WTC11 (cell line): ENCODE results near the gene BCAS2.

Experiments
- GABPB1 ChIP-seq: sonication (generic); formaldehyde crosslinking; IDR thresholded peaks from 2 replicates; pipeline ENCODE4 v1.8.1; 2023; ENCODE audit warnings: mild to moderate bottlenecking, missing genetic modification reagents
- GTF2I ChIP-seq: fragments of 250-450 bp; sonication (Bioruptor Pico); conservative IDR thresholded peaks from 2 replicates; pipeline ENCODE4 v1.4.0; 2021; ENCODE audit warnings: mild to moderate bottlenecking
- IRF2 ChIP-seq: sonication (generic); formaldehyde crosslinking; IDR thresholded peaks from 2 replicates; pipeline ENCODE4 v1.8.0; 2022; ENCODE audit warnings: low read depth, missing genetic modification reagents, borderline replicate concordance
- JUN ChIP-seq: sonication (generic); formaldehyde crosslinking; IDR thresholded peaks from 2 replicates; pipeline ENCODE4 v1.8.0; 2023; ENCODE audit warnings: mild to moderate bottlenecking, missing genetic modification reagents
- TEAD1 ChIP-seq: sonication (generic); formaldehyde crosslinking; IDR thresholded peaks from 2 replicates; pipeline ENCODE4 v1.8.0; 2022; ENCODE audit warnings: mild to moderate bottlenecking, missing genetic modification reagents
- TEAD4 ChIP-seq: sonication (generic); formaldehyde crosslinking; IDR thresholded peaks from 2 replicates; pipeline ENCODE4 v1.8.0; 2022; ENCODE audit warnings: mild to moderate bottlenecking, missing genetic modification reagents
- ZNF317 ChIP-seq: sonication (generic); formaldehyde crosslinking; IDR thresholded peaks from 2 replicates; pipeline ENCODE4 v1.8.1; 2023; ENCODE audit warnings: low read depth, mild to moderate bottlenecking, moderate library complexity, missing genetic modification reagents, borderline replicate concordance
- ZNF671 ChIP-seq: fragments of 250-450 bp; sonication (Bioruptor Pico); IDR thresholded peaks from 2 replicates; pipeline ENCODE4 v1.8.0; 2021; ENCODE audit warnings: mild to moderate bottlenecking
- TF ChIP-seq, protein P1 (sequence below): fragments of 200-600 bp; IDR thresholded peaks from 2 replicates; pipeline ENCODE4 v1.8.0; 2022; ENCODE audit warnings: antibody characterized with exemption
- TF ChIP-seq, protein P2 (sequence below): sonication (generic); formaldehyde crosslinking; IDR thresholded peaks from 2 replicates; pipeline ENCODE4 v1.8.1; 2022; ENCODE audit warnings: mild to moderate bottlenecking, moderate library complexity, missing genetic modification reagents
- TF ChIP-seq, protein P3 (sequence below): fragments of 250-450 bp; sonication (Bioruptor Pico); IDR thresholded peaks from 2 replicates; pipeline ENCODE4 v1.9.0; 2021; ENCODE audit warnings: mild to moderate bottlenecking, borderline replicate concordance
- TF ChIP-seq, protein P4 (sequence below): sonication (generic); formaldehyde crosslinking; IDR thresholded peaks from 2 replicates; pipeline ENCODE4 v1.8.0; 2022; ENCODE audit warnings: mild to moderate bottlenecking, missing genetic modification reagents
- TF ChIP-seq, protein P5 (sequence below): sonication (generic); formaldehyde crosslinking; conservative IDR thresholded peaks from 2 replicates; pipeline ENCODE4 v1.8.1; 2022; ENCODE audit warnings: mild to moderate bottlenecking, missing genetic modification reagents
- TF ChIP-seq, protein P6 (sequence below): sonication (generic); formaldehyde crosslinking; IDR thresholded peaks from 2 replicates; pipeline ENCODE4 v1.8.0; 2022; ENCODE audit warnings: mild to moderate bottlenecking, missing genetic modification reagents

DNA sequence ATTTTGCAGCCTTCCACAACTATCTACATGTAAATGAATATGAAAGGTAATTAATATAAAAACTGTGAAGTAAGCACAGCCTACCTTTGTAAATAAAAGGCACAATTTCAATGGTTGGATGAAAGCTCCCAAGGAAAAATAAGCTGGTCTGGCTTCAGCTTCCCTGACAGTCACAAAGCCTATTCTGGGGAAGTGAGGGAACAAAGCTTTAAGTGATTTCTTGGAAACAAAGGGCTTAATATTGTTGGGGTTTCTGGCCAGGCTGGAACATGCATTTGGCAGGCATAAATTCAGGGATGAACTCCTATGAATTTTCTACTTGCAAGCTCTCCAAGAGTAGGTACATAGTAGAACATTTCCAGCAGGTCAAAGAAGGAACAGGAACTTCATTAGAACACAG lies 17.3 kb downstream of the BCAS2 start:
- TF ChIP-seq, protein P1, sequence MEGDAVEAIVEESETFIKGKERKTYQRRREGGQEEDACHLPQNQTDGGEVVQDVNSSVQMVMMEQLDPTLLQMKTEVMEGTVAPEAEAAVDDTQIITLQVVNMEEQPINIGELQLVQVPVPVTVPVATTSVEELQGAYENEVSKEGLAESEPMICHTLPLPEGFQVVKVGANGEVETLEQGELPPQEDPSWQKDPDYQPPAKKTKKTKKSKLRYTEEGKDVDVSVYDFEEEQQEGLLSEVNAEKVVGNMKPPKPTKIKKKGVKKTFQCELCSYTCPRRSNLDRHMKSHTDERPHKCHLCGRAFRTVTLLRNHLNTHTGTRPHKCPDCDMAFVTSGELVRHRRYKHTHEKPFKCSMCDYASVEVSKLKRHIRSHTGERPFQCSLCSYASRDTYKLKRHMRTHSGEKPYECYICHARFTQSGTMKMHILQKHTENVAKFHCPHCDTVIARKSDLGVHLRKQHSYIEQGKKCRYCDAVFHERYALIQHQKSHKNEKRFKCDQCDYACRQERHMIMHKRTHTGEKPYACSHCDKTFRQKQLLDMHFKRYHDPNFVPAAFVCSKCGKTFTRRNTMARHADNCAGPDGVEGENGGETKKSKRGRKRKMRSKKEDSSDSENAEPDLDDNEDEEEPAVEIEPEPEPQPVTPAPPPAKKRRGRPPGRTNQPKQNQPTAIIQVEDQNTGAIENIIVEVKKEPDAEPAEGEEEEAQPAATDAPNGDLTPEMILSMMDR: no peak
- TF ChIP-seq TEAD1 (CRISPR knock-in tag): no peak
- TF ChIP-seq ZNF317 (CRISPR knock-in tag): no peak
- no peak for TF ChIP-seq JUN (CRISPR knock-in tag)
- TF ChIP-seq, protein P2, sequence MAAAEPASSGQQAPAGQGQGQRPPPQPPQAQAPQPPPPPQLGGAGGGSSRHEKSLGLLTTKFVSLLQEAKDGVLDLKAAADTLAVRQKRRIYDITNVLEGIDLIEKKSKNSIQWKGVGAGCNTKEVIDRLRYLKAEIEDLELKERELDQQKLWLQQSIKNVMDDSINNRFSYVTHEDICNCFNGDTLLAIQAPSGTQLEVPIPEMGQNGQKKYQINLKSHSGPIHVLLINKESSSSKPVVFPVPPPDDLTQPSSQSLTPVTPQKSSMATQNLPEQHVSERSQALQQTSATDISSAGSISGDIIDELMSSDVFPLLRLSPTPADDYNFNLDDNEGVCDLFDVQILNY (CRISPR knock-in tag): no peak
- TF ChIP-seq, protein P3, sequence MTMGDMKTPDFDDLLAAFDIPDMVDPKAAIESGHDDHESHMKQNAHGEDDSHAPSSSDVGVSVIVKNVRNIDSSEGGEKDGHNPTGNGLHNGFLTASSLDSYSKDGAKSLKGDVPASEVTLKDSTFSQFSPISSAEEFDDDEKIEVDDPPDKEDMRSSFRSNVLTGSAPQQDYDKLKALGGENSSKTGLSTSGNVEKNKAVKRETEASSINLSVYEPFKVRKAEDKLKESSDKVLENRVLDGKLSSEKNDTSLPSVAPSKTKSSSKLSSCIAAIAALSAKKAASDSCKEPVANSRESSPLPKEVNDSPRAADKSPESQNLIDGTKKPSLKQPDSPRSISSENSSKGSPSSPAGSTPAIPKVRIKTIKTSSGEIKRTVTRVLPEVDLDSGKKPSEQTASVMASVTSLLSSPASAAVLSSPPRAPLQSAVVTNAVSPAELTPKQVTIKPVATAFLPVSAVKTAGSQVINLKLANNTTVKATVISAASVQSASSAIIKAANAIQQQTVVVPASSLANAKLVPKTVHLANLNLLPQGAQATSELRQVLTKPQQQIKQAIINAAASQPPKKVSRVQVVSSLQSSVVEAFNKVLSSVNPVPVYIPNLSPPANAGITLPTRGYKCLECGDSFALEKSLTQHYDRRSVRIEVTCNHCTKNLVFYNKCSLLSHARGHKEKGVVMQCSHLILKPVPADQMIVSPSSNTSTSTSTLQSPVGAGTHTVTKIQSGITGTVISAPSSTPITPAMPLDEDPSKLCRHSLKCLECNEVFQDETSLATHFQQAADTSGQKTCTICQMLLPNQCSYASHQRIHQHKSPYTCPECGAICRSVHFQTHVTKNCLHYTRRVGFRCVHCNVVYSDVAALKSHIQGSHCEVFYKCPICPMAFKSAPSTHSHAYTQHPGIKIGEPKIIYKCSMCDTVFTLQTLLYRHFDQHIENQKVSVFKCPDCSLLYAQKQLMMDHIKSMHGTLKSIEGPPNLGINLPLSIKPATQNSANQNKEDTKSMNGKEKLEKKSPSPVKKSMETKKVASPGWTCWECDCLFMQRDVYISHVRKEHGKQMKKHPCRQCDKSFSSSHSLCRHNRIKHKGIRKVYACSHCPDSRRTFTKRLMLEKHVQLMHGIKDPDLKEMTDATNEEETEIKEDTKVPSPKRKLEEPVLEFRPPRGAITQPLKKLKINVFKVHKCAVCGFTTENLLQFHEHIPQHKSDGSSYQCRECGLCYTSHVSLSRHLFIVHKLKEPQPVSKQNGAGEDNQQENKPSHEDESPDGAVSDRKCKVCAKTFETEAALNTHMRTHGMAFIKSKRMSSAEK (CRISPR knock-in tag): no peak
- TF ChIP-seq, protein P4, sequence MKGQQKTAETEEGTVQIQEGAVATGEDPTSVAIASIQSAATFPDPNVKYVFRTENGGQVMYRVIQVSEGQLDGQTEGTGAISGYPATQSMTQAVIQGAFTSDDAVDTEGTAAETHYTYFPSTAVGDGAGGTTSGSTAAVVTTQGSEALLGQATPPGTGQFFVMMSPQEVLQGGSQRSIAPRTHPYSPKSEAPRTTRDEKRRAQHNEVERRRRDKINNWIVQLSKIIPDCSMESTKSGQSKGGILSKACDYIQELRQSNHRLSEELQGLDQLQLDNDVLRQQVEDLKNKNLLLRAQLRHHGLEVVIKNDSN (CRISPR knock-in tag): no peak
- TF ChIP-seq GABPB1 (CRISPR knock-in tag): no peak
- TF ChIP-seq, protein P5, sequence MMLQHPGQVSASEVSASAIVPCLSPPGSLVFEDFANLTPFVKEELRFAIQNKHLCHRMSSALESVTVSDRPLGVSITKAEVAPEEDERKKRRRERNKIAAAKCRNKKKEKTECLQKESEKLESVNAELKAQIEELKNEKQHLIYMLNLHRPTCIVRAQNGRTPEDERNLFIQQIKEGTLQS (CRISPR knock-in tag): no peak
- TF ChIP-seq ZNF671: no peak
- TF ChIP-seq, protein P6, sequence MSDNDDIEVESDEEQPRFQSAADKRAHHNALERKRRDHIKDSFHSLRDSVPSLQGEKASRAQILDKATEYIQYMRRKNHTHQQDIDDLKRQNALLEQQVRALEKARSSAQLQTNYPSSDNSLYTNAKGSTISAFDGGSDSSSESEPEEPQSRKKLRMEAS (CRISPR knock-in tag): no peak
- TF ChIP-seq IRF2: no peak
- no peak for TF ChIP-seq GTF2I (CRISPR knock-in tag)
- no peak for TF ChIP-seq TEAD4
